ENCODE results near the gene GNGT1. TPM values are rescaled to one million over a fixed set of nuclear protein-coding genes. Genes with fewer than 3 reads are reported as not detected.

Gene GNGT1
- total RNA-seq, 1 donor from 2014 or later: not detected

- no peak for DNase-seq (ENCODE audit: low spot score in 2 of 2)
- Histone ChIP-seq H3K36me3 (no peaks in the 10 kb centered on the region), H3K4me1 (no peaks in the 10 kb centered on the region), H3K27ac (no peak overlapping the region), H3K9me3 (no peaks in the 10 kb centered on the region), H3K27me3 (no peaks in the 10 kb centered on the region), H3K4me3 (no peak overlapping the region)
- TF ChIP-seq, protein P1, sequence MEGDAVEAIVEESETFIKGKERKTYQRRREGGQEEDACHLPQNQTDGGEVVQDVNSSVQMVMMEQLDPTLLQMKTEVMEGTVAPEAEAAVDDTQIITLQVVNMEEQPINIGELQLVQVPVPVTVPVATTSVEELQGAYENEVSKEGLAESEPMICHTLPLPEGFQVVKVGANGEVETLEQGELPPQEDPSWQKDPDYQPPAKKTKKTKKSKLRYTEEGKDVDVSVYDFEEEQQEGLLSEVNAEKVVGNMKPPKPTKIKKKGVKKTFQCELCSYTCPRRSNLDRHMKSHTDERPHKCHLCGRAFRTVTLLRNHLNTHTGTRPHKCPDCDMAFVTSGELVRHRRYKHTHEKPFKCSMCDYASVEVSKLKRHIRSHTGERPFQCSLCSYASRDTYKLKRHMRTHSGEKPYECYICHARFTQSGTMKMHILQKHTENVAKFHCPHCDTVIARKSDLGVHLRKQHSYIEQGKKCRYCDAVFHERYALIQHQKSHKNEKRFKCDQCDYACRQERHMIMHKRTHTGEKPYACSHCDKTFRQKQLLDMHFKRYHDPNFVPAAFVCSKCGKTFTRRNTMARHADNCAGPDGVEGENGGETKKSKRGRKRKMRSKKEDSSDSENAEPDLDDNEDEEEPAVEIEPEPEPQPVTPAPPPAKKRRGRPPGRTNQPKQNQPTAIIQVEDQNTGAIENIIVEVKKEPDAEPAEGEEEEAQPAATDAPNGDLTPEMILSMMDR (IDR thresholded peaks at IDR 0.05): no peak
- intact Hi-C loops (cut with DNase I): no loop called here
Measured at GRCh38 chr7:93873998-93874574, 32.3 kb upstream of the GNGT1 start.

DNA sequence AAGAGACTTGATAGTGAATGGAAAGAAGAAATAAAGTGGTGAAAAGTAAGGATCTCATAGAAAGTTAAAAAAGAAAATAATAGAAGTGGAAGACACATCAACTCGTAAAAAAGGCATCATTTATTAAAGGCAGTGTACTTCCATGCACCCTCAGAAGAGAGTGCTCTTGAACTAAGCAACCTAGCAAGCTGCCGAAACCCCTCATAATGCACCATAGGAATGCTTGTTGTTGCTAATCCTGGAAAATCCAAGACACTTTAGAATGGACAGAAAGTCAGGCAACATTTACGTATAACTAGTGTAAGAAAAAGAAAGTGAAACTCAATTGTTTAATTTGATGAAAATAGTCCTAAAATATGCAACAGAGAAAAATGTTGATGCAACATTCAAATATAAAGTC is 28.6 kb upstream of the GNGT1 start:
- H3K27me3 ChIP-seq: no peaks in the 10 kb centered on the region
- TF ChIP-seq, protein P1 (IDR thresholded peaks at IDR 0.05): no peak
- H3K4me1 ChIP-seq: no peaks in the 10 kb centered on the region
- H3K27ac ChIP-seq: no peak overlapping the region
- no peak for DNase-seq (ENCODE audit: low spot score in 2 of 2)
- H3K36me3 ChIP-seq: no peaks in the 10 kb centered on the region
- intact Hi-C loops (cut with DNase I): no loop called here
- H3K9me3 ChIP-seq: no peaks in the 10 kb centered on the region
- H3K4me3 ChIP-seq: no peak overlapping the region

DNA sequence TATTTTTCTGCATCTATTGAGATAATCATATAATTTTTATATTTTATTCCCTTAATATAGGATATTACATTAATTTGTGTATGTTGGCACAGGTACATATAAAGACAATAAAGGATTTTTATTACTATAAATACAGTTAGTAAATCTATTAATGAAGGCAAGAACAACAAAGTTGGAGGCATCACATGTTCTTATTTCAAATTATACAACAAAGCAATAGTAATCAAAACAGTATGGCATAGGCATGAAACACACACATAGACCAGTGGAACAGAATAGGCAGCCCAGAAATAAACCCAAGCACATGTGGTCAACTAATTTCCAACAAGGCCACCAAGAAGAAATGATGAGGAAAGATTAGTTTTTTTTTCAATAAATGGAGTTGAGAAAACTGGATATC is 27.0 kb upstream of the GNGT1 start:
- intact Hi-C loops (cut with DNase I): no loop called here
- no peak for DNase-seq (ENCODE audit: low spot score in 2 of 2)
- TF ChIP-seq, protein P1 (IDR thresholded peaks at IDR 0.05): no peak

GRCh38 chr7:93882468-93882867 is 23.9 kb upstream of the GNGT1 start:
- Histone ChIP-seq H3K27me3 (no peaks in the 10 kb centered on the region), H3K4me1 (no peaks in the 10 kb centered on the region), H3K9me3 (no peaks in the 10 kb centered on the region), H3K4me3 (no peak overlapping the region), H3K27ac (no peak overlapping the region), H3K36me3 (no peaks in the 10 kb centered on the region)
- TF ChIP-seq, protein P1 (IDR thresholded peaks at IDR 0.05): no peak
- intact Hi-C loops (cut with DNase I): loop anchor here (10.0 kb wide), 1 partner anchor 78 kb away; no protein-coding TSS in a partner anchor
- DNase-seq (ENCODE audit: low spot score in 2 of 2): no peak

More for the DNA sequence above, 27.0 kb upstream of the GNGT1 start:
- Histone ChIP-seq H3K4me3 (no peak overlapping the region), H3K27me3 (no peaks in the 10 kb centered on the region), H3K9me3 (no peaks in the 10 kb centered on the region), H3K27ac (no peak overlapping the region), H3K4me1 (no peaks in the 10 kb centered on the region), H3K36me3 (no peaks in the 10 kb centered on the region)

- no peak for DNase-seq (ENCODE audit: low spot score in 2 of 2)
- intact Hi-C loops (cut with DNase I): loop anchor here (10.0 kb wide), 1 partner anchor 78 kb away; no protein-coding TSS in a partner anchor
- H3K4me1 ChIP-seq: no peaks in the 10 kb centered on the region
- TF ChIP-seq, protein P1 (IDR thresholded peaks at IDR 0.05): no peak
- no peak overlapping the region for H3K27ac ChIP-seq
- no peaks in the 10 kb centered on the region for H3K36me3 ChIP-seq
- no peaks in the 10 kb centered on the region for H3K27me3 ChIP-seq
- H3K4me3 ChIP-seq: no peak overlapping the region
- H3K9me3 ChIP-seq: no peaks in the 10 kb centered on the region
Measured at GRCh38 chr7:93883078-93883916, 23.1 kb upstream of the GNGT1 start.
